ENCODE results near the gene DHX15. TPM values are rescaled to one million over a fixed set of nuclear protein-coding genes. Genes with fewer than 3 reads are reported as not detected.

DHX15 gene
- total and polyA plus RNA-seq, 4 experiments from 2014 or later = 33.3 to 131 (median 94.6) TPM

- no peak overlapping the region for H3K27ac ChIP-seq (ENCODE audit: low read depth, low read length)
- intact Hi-C loops (cut with micrococcal nuclease) = no loop called here
- H3K4me3 ChIP-seq (ENCODE audit: low read length in 2 of 2) = no peak overlapping the region
- no peaks in the 10 kb centered on the region for H3K27me3 Mint-ChIP-seq
- H3K4me3 Mint-ChIP-seq = peak overlapping the region; percentile 14 to 66 (median 34)
- peaks cover 7% of the 10 kb centered on the region for H3K36me3 ChIP-seq (ENCODE audit: insufficient read depth, low read length)
- no peak for DNase-seq
- H3K27me3 ChIP-seq (ENCODE audit: insufficient read depth, low read length) = no peaks in the 10 kb centered on the region
- H3K36me3 Mint-ChIP-seq = peaks cover 53 to 64% of the 10 kb centered on the region in 2 donors
- no peaks in the 10 kb centered on the region for H3K9me3 Mint-ChIP-seq
- peak overlapping the region in 6 of 7 donors; percentile 18 to 56 (median 44) for H3K27ac Mint-ChIP-seq
- peaks cover 53 to 86% (median 72%) of the 10 kb centered on the region in 4 donors for H3K4me1 Mint-ChIP-seq
- POLR2A ChIA-PET (ENCODE audit: partially characterized antibody) = interaction anchor here (3.8 kb wide), 1 partner anchor 14 kb away, joined by 15 read pairs; the partner anchor contains the start of gene DHX15
- CTCF ChIA-PET (ENCODE audit: partially characterized antibody) = no interaction called here
- peaks cover 68% of the 10 kb centered on the region for H3K4me1 ChIP-seq (ENCODE audit: insufficient read depth, low read length)
- H3K9me3 ChIP-seq (ENCODE audit: control insufficient read depth in 1 of 2, low read length in 2 of 2) = no peaks in the 10 kb centered on the region
Measured at GRCh38 chr4:24570574-24571236, 13.6 kb downstream of the DHX15 start.

GRCh38 chr4:24570172-24570571, 14.2 kb downstream of the DHX15 start:
- H3K36me3 Mint-ChIP-seq = peaks cover 52 to 64% of the 10 kb centered on the region in 2 donors
- H3K36me3 ChIP-seq (ENCODE audit: insufficient read depth, low read length) = peaks cover 1% of the 10 kb centered on the region
- H3K27me3 ChIP-seq (ENCODE audit: insufficient read depth, low read length) = no peaks in the 10 kb centered on the region
- no peak overlapping the region for H3K27ac ChIP-seq (ENCODE audit: low read depth, low read length)
- H3K4me1 Mint-ChIP-seq = peaks cover 59 to 86% (median 72%) of the 10 kb centered on the region in 4 donors
- no peak for DNase-seq
- H3K9me3 Mint-ChIP-seq = no peaks in the 10 kb centered on the region
- no peaks in the 10 kb centered on the region for H3K27me3 Mint-ChIP-seq
- H3K4me1 ChIP-seq (ENCODE audit: insufficient read depth, low read length) = peaks cover 74% of the 10 kb centered on the region
- ChIA-PET POLR2A (ENCODE audit: partially characterized antibody) (interaction anchor here (3.8 kb wide), 1 partner anchor 14 kb away, joined by 15 read pairs; the partner anchor contains the start of gene DHX15), CTCF (ENCODE audit: partially characterized antibody) (no interaction called here)
- no peaks in the 10 kb centered on the region for H3K9me3 ChIP-seq (ENCODE audit: control insufficient read depth in 1 of 2, low read length in 2 of 2)
- intact Hi-C loops (cut with micrococcal nuclease) = no loop called here
- peak overlapping the region in 6 of 8 donors; percentile 12 to 66 (median 40) for H3K4me3 Mint-ChIP-seq
- peak overlapping the region in 5 of 7 donors; percentile 34 to 56 (median 45) for H3K27ac Mint-ChIP-seq
- H3K4me3 ChIP-seq (ENCODE audit: low read length in 2 of 2) = no peak overlapping the region

GRCh38 chr4:24569662-24570061, 14.7 kb downstream of the DHX15 start:
- H3K27me3 ChIP-seq (ENCODE audit: insufficient read depth, low read length) = no peaks in the 10 kb centered on the region
- no peaks in the 10 kb centered on the region for H3K9me3 Mint-ChIP-seq
- no peaks in the 10 kb centered on the region for H3K27me3 Mint-ChIP-seq
- no peaks in the 10 kb centered on the region for H3K36me3 ChIP-seq (ENCODE audit: insufficient read depth, low read length)
- H3K9me3 ChIP-seq (ENCODE audit: control insufficient read depth in 1 of 2, low read length in 2 of 2) = no peaks in the 10 kb centered on the region
- H3K27ac ChIP-seq (ENCODE audit: low read depth, low read length) = no peak overlapping the region
- intact Hi-C loops (cut with micrococcal nuclease) = no loop called here
- ChIA-PET POLR2A (ENCODE audit: partially characterized antibody) (no interaction called here), CTCF (ENCODE audit: partially characterized antibody) (interaction anchor here (0.7 kb wide), 1 partner anchor 25 kb away, joined by 3 read pairs; no protein-coding TSS in a partner anchor)
- peaks cover 61 to 90% (median 76%) of the 10 kb centered on the region in 4 donors for H3K4me1 Mint-ChIP-seq
- no peak overlapping the region for H3K4me3 ChIP-seq (ENCODE audit: low read length in 2 of 2)
- H3K27ac Mint-ChIP-seq = peak overlapping the region in 3 of 7 donors; percentile 15 to 74 (median 49)
- H3K4me3 Mint-ChIP-seq = peak overlapping the region in 4 of 8 donors; percentile 3 to 39 (median 26)
- peaks cover 76% of the 10 kb centered on the region for H3K4me1 ChIP-seq (ENCODE audit: insufficient read depth, low read length)
- DNase-seq = no peak
- peaks cover 50 to 62% of the 10 kb centered on the region in 2 donors for H3K36me3 Mint-ChIP-seq

GRCh38 chr4:24568425-24568824, 15.9 kb downstream of the DHX15 start:
- peaks cover 73% of the 10 kb centered on the region for H3K4me1 ChIP-seq (ENCODE audit: insufficient read depth, low read length)
- Mint-ChIP-seq H3K27me3 (no peaks in the 10 kb centered on the region), H3K36me3 (peaks cover 45 to 59% of the 10 kb centered on the region in 2 donors), H3K9me3 (no peaks in the 10 kb centered on the region), H3K4me1 (peaks cover 59 to 91% (median 74%) of the 10 kb centered on the region in 4 donors), H3K27ac (peak overlapping the region in 2 of 7 donors; percentile 19 to 67), H3K4me3 (peak overlapping the region in 2 of 8 donors; percentile 6 to 28)
- CTCF ChIA-PET (ENCODE audit: partially characterized antibody) = interaction anchor here (1.1 to 2.3 kb wide), 2 partner anchors 11 to 18 kb away, joined by 6 read pairs; no protein-coding TSS in a partner anchor
- DNase-seq = no peak
- no peak overlapping the region for H3K4me3 ChIP-seq (ENCODE audit: low read length in 2 of 2)
- no peaks in the 10 kb centered on the region for H3K27me3 ChIP-seq (ENCODE audit: insufficient read depth, low read length)
- H3K27ac ChIP-seq (ENCODE audit: low read depth, low read length) = no peak overlapping the region
- intact Hi-C loops (cut with micrococcal nuclease) = no loop called here
- no peaks in the 10 kb centered on the region for H3K36me3 ChIP-seq (ENCODE audit: insufficient read depth, low read length)
- no peaks in the 10 kb centered on the region for H3K9me3 ChIP-seq (ENCODE audit: control insufficient read depth in 1 of 2, low read length in 2 of 2)
- POLR2A ChIA-PET (ENCODE audit: partially characterized antibody) = interaction anchor here (1.9 kb wide), 1 partner anchor 16 kb away, joined by 5 read pairs; the partner anchor contains the start of gene DHX15

GRCh38 chr4:24565054-24565453, 19.3 kb downstream of the DHX15 start:
- H3K27ac ChIP-seq (ENCODE audit: low read depth, low read length) = peak overlapping the region; percentile 3
- Mint-ChIP-seq H3K27me3 (no peaks in the 10 kb centered on the region), H3K9me3 (peaks cover 0 to 4% (median 2%) of the 10 kb centered on the region in 8 donors), H3K4me1 (peaks cover 52 to 88% (median 67%) of the 10 kb centered on the region in 4 donors), H3K4me3 (peak overlapping the region in 2 of 8 donors; percentile 29 to 37), H3K36me3 (peaks cover 49 to 59% of the 10 kb centered on the region in 2 donors), H3K27ac (peak overlapping the region in 1 of 7 donors; percentile 30)
- DNase-seq = no peak
- CTCF ChIA-PET (ENCODE audit: partially characterized antibody) = interaction anchor here (2.4 kb wide), 1 partner anchor 14 kb away, joined by 8 read pairs; no protein-coding TSS in a partner anchor
- no peak overlapping the region for H3K4me3 ChIP-seq (ENCODE audit: low read length in 2 of 2)
- H3K36me3 ChIP-seq (ENCODE audit: insufficient read depth, low read length) = no peaks in the 10 kb centered on the region
- no peaks in the 10 kb centered on the region for H3K27me3 ChIP-seq (ENCODE audit: insufficient read depth, low read length)
- H3K4me1 ChIP-seq (ENCODE audit: insufficient read depth, low read length) = peaks cover 57% of the 10 kb centered on the region
- intact Hi-C loops (cut with micrococcal nuclease) = loop anchor here (2.0 kb wide), 1 partner anchor 14 kb away; no protein-coding TSS in a partner anchor
- H3K9me3 ChIP-seq (ENCODE audit: control insufficient read depth in 1 of 2, low read length in 2 of 2) = no peaks in the 10 kb centered on the region
- POLR2A ChIA-PET (ENCODE audit: partially characterized antibody) = no interaction called here

GRCh38 chr4:24564488-24564887, 19.9 kb downstream of the DHX15 start:
- POLR2A ChIA-PET (ENCODE audit: partially characterized antibody) = no interaction called here
- DNase-seq = no peak
- H3K4me3 ChIP-seq (ENCODE audit: low read length in 2 of 2) = no peak overlapping the region
- H3K27me3 ChIP-seq (ENCODE audit: insufficient read depth, low read length) = no peaks in the 10 kb centered on the region
- no peaks in the 10 kb centered on the region for H3K36me3 ChIP-seq (ENCODE audit: insufficient read depth, low read length)
- Mint-ChIP-seq H3K36me3 (peaks cover 44 to 54% of the 10 kb centered on the region in 2 donors), H3K9me3 (peaks cover 0 to 4% (median 2%) of the 10 kb centered on the region in 8 donors), H3K27ac (peak overlapping the region in 6 of 7 donors; percentile 1 to 52 (median 16)), H3K4me1 (peaks cover 51 to 88% (median 66%) of the 10 kb centered on the region in 4 donors), H3K4me3 (peak overlapping the region in 2 of 8 donors; percentile 17 to 47), H3K27me3 (no peaks in the 10 kb centered on the region)
- intact Hi-C loops (cut with micrococcal nuclease) = loop anchor here (2.0 kb wide), 1 partner anchor 14 kb away; no protein-coding TSS in a partner anchor
- H3K9me3 ChIP-seq (ENCODE audit: control insufficient read depth in 1 of 2, low read length in 2 of 2) = no peaks in the 10 kb centered on the region
- CTCF ChIA-PET (ENCODE audit: partially characterized antibody) = interaction anchor here (0.6 to 2.4 kb wide), 2 partner anchors 9 to 14 kb away, joined by 3 to 8 read pairs; no protein-coding TSS in a partner anchor
- no peak overlapping the region for H3K27ac ChIP-seq (ENCODE audit: low read depth, low read length)
- peaks cover 56% of the 10 kb centered on the region for H3K4me1 ChIP-seq (ENCODE audit: insufficient read depth, low read length)

Measured in CD4-positive, alpha-beta memory T cell (primary cell).